LNCaP clone FGC (cell line): ENCODE data around the gene COBL.
A peak's percentile ranks its signal among the peaks of the same experiment; 100 is the strongest.

ENCODE experiments used
- DNase-seq: peaks from one replicate; pipeline ENCODE4 v3.0.0-alpha.2; 2011; ENCODE audit warnings: low read depth
- H3K4me3 ChIP-seq: 2 replicates; pipeline ENCODE4 v1.5.1; 2011; ENCODE audit warnings: mild to moderate bottlenecking, low read depth, low read length, control low read depth
- TF ChIP-seq, protein P1 (sequence below): IDR thresholded peaks from 2 replicates; pipeline ENCODE4 v1.5.1; 2012; ENCODE audit warnings: mild to moderate bottlenecking; ENCODE audit not compliant: control insufficient read depth, insufficient read depth; ENCODE audit errors: extremely low read depth

Gene COBL

DNA sequence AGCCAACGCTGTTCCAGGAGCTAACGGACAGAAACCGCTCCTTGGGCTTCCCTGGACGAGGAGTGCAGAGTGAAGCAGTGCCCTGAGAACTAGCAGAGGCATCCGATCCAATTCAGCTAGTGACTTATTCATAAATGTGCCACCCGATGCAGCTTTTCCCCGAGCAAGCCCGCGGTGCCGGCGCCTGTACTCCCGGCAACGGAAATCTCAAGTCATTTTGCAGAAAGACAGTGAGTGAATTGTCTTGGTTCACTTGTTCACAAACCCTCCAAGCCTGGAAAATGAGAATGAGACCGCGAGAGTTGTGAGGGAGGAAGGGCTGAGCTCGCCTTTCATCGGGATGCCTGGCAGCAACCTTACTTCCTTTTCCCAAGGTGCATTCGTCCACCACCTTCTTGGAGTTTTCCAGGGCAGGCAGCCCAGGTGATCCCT, 87.5 kb downstream of the COBL start:
- DNase-seq: no peak
- no peak overlapping the region for H3K4me3 ChIP-seq
- TF ChIP-seq, protein P1, sequence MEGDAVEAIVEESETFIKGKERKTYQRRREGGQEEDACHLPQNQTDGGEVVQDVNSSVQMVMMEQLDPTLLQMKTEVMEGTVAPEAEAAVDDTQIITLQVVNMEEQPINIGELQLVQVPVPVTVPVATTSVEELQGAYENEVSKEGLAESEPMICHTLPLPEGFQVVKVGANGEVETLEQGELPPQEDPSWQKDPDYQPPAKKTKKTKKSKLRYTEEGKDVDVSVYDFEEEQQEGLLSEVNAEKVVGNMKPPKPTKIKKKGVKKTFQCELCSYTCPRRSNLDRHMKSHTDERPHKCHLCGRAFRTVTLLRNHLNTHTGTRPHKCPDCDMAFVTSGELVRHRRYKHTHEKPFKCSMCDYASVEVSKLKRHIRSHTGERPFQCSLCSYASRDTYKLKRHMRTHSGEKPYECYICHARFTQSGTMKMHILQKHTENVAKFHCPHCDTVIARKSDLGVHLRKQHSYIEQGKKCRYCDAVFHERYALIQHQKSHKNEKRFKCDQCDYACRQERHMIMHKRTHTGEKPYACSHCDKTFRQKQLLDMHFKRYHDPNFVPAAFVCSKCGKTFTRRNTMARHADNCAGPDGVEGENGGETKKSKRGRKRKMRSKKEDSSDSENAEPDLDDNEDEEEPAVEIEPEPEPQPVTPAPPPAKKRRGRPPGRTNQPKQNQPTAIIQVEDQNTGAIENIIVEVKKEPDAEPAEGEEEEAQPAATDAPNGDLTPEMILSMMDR: no peak

DNA sequence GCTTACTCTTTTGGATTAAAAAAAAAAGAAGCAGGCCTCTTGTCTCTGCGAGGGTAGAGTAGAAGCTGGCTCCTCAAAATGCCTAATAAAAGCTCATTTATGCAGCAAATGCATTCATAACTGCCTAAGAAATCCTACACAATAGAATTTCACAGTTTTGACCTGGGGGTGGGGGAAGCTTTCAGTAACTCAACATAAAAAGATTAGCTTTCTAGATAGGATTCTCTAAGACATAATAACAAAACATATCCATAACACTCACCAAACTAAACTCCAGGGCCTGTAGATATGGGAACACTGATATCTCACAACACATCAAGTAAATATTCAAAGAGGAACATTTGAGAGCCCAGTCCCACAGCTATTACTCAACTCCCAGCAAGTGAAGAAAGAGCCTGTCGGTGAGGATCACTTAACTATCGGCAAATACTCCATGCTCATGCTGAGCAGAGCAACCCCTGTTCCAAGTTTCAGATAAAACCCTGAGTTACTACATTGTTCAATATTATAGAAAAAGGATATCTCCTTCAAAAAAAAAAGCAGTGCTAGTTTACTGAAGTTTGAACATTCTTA, 88.1 kb downstream of the COBL start:
- H3K4me3 ChIP-seq: no peak overlapping the region
- TF ChIP-seq, protein P1: no peak
- no peak for DNase-seq

DNA sequence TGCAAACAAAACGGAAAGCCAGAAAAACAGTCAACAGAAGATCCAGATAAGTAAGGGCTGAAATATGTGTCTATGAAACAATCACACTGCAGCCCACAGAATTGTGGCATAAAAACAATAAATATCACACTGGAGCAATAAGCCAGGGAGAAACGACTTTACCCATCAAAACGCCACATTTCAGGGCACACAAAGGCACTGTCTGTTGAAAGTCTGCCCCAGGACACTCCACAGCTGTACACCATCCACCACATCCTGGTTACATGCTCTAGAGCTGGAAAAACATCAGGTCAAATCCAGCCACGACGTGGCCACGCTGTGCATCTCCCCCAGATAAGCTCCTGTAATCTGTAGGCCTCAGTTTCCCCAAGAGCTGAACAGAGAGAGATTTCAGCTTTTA, 88.7 kb downstream of the COBL start:
- TF ChIP-seq, protein P1: no peak
- no peak overlapping the region for H3K4me3 ChIP-seq
- no peak for DNase-seq

DNA sequence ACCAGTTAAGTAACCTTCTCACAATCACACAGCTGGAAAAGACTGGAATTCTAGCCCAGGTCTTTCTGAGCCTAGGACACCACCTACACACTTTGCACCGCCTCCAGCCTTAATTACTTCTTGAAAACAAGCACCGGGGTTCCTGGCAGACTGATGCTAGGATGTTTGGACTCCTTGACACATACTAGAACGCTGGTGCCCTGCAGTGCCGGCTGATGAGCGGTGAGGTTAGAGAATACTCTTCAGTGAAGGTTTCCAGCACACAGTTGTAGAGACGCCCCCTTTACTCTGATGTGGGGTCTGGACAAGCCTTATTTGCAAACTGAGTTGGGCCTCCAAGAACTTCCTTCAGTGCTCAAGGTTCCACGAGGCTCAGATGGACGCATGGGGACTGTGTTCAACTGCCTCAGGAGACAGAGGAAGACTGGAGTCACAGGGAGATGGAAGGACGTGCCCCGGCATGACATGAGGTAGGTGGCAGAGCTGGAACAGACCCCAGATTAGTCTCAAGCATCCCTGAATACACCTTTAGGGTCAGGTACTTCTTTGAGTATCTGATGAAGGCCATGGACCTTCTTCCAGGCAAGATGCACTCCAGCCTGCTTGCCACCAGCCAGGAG, 89.6 kb downstream of the COBL start:
- TF ChIP-seq, protein P1: no peak
- H3K4me3 ChIP-seq: no peak overlapping the region
- no peak for DNase-seq

DNA sequence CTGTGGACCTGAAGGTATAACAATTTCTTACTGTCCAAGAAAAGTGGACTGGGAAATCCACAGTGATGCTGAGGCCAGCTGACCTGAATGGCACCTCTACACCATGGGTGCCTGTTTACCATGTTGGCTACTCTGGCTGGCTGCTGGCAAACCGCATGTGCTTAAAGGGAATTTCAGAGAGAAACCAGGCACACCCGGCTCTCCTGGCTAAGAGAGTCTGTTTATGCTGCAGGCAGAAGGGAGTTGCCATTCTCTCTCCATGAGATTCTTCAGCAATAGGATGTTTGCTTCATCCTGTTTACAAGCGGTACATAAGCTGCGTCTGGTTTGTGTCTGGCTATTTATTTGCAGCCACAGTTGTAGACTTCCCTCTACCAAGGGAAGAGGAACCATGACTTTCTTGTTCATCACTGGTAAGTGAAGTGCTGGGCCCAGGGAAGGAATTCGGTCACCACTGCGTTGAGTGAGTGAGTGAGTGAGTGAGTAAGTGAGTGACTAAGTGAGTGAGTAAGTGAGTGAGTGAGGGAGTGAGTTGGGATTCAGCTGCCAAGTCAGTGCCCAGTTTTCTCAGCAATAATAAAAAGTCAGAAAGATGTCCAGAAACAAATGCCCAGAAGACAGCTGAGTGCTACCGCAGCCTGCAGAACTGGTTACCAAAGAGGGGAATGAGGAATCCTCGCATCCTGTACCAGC, 90.4 kb downstream of the COBL start:
- H3K4me3 ChIP-seq: no peak overlapping the region
- DNase-seq: no peak
- TF ChIP-seq, protein P1: no peak

DNA sequence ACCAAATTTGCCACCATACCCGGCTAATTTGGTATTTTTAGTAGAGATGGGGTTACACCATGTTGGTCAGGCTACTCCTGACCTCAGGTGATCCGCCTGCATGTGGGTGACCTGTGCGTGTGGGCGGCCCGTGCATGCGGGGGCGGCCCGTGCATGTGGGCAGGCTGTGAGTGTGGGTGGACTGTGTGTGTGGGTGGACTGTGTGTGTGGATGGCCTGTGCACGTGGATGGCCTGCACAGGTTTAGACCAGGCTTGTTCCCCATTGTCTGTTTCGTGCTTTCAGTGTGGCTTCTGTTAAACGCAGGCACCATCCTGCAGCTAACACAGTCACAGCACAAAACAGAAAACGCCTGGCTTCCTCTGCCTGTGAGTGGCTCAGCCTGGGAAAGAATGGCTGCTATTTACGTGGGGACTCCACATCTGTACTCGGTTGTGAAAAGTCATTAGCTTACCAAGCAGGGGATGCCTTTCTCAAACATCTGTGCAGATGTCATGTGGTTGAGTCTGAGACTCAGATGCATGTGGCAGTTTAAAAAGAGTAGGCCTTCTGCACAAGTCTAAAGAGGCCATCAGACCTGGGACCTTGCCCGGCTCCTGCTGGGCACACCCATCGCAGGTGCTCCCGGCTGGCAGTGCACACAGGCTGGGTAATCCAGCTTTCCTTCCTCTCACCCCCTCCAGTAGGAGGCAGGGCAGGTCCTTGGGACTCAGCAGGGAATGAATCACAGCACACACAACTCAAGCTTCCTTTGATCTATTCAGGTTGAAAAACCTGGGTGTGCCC, 91.6 kb downstream of the COBL start:
- H3K4me3 ChIP-seq: no peak overlapping the region
- peak; percentile 76 for DNase-seq
- TF ChIP-seq, protein P1: peak; percentile 89
